Common myeloid progenitor, CD34-positive (primary cell): Measurements from ENCODE around the gene LYZL6.
A peak's percentile ranks its signal among the peaks of the same experiment; 100 is the strongest.
"Not testable (repeated sequence)": the region's sequence is repeated elsewhere in the genome, so short reads cannot be mapped to it uniquely, and the experiment has no call there.

Experiments
- CTCF ChIA-PET: fragments of 350-600 bp; sonication (Branson Sonifier 250); formaldehyde crosslinking; loops from one replicate; lab custom pipeline; 2021; ENCODE audit warnings: antibody characterized with exemption; lab: Charles Lee
- POLR2A ChIA-PET: fragments of 350-600 bp; sonication (Branson Sonifier 250); formaldehyde crosslinking; loops from one replicate; lab custom pipeline; 2021; ENCODE audit warnings: antibody characterized with exemption; lab: Charles Lee
- DNase-seq, 3 donors: peaks; one replicate each; pipeline versions ENCODE4 v3.0.0 to v3.0.0-alpha.2; 2013
- H3K27ac ChIP-seq, 2 experiments: 1 replicate in 1 of 2; 2 replicates in 1 of 2; pipeline ENCODE4 v1.7.0; 2013; ENCODE audit warnings: inconsistent platforms in 2 of 2, low read length in 2 of 2, mild to moderate bottlenecking in 2 of 2, low read depth in 1 of 2, moderate library complexity in 1 of 2; ENCODE audit not compliant: severe bottlenecking in 2 of 2, insufficient read depth in 1 of 2, poor library complexity in 1 of 2
- H3K27me3 ChIP-seq, 5 experiments: replicated peaks in 2 of 5; 1 replicate in 3 of 5; 2 replicates in 2 of 5; pipeline versions ENCODE4 v1.6.1 to v1.7.0; 2013; ENCODE audit warnings: low read length in 4 of 5, mild to moderate bottlenecking in 2 of 5, moderate library complexity in 2 of 5, inconsistent platforms in 1 of 5; ENCODE audit not compliant: insufficient read depth in 5 of 5, control insufficient read depth in 4 of 5
- H3K36me3 ChIP-seq, 4 experiments: 1 replicate in 2 of 4; 2 replicates in 2 of 4; pipeline versions ENCODE4 v1.6.1 to v1.7.0; 2013; ENCODE audit warnings: low read length in 3 of 4, control low read depth in 1 of 4, mild to moderate bottlenecking in 1 of 4; ENCODE audit not compliant: control insufficient read depth in 4 of 4, insufficient read depth in 4 of 4
- H3K4me1 ChIP-seq, 4 experiments: 1 replicate in 3 of 4; 2 replicates in 1 of 4; pipeline versions ENCODE4 v1.6.1 to v1.7.1; 2013; ENCODE audit warnings: low read length in 3 of 4, mild to moderate bottlenecking in 3 of 4, control low read depth in 1 of 4, inconsistent platforms in 1 of 4, moderate library complexity in 1 of 4; ENCODE audit not compliant: control insufficient read depth in 4 of 4, insufficient read depth in 4 of 4; ENCODE audit errors: control extremely low read depth in 1 of 4
- H3K4me3 ChIP-seq, 7 experiments: 1 replicate in 4 of 7; 2 replicates in 3 of 7; pipeline versions ENCODE4 v1.5.1 to v1.7.0; 2013; ENCODE audit warnings: mild to moderate bottlenecking in 7 of 7, low read length in 6 of 7, moderate library complexity in 6 of 7, inconsistent platforms in 2 of 7, low read depth in 2 of 7, control low read depth in 1 of 7; ENCODE audit not compliant: insufficient read depth in 4 of 7, control insufficient read depth in 1 of 7; ENCODE audit errors: extremely low read depth in 1 of 7
- H3K9me3 ChIP-seq, 5 experiments: 1 replicate in 4 of 5; 2 replicates in 1 of 5; pipeline versions ENCODE4 v1.6.1 to v1.7.1; 2013; ENCODE audit warnings: low read length in 4 of 5, mild to moderate bottlenecking in 2 of 5, inconsistent platforms in 1 of 5, low read depth in 1 of 5, moderate library complexity in 1 of 5; ENCODE audit not compliant: control insufficient read depth in 4 of 5, insufficient read depth in 2 of 5; ENCODE audit errors: control extremely low read depth in 1 of 5
- WGBS: methylation state at CpG from one replicate; pipeline ENCODE4 v1.1.5; 2013; ENCODE audit not compliant: insufficient coverage; 5-methylcytosine and 5-hydroxymethylcytosine counted together

Gene LYZL6

GRCh38 chr17:35949401-35949800, 5.9 kb upstream of the LYZL6 start:
- Histone ChIP-seq H3K9me3 (no peaks in the 10 kb centered on the region), H3K27ac (no peak overlapping the region), H3K4me3 (no peak overlapping the region), H3K36me3 (no peaks in the 10 kb centered on the region), H3K27me3 (peaks cover 0 to 3% (median 2%) of the 10 kb centered on the region in 5 experiments), H3K4me1 (peaks cover 0 to 6% (median 4%) of the 10 kb centered on the region in 4 experiments)
- ChIA-PET CTCF (interaction anchor here (0.7 to 2.4 kb wide), 3 partner anchors 9 to 199 kb away, joined by 5 to 6 read pairs (median 6); no protein-coding TSS in a partner anchor), POLR2A (no interaction called here)
- peak in 1 of 3 donors; percentile 21 for DNase-seq
- 100% methylated on average over 3 of the region's 3 CpGs for WGBS

- CTCF ChIA-PET = interaction anchor here (0.7 to 2.4 kb wide), 5 partner anchors 8 to 200 kb away, joined by 3 to 6 read pairs (median 3); no protein-coding TSS in a partner anchor
- POLR2A ChIA-PET = no interaction called here
- 98% methylated on average over 5 of the region's 7 CpGs for WGBS
Measured at GRCh38 chr17:35948092-35948491, 4.6 kb upstream of the LYZL6 start.

GRCh38 chr17:35947156-35947585, 3.7 kb upstream of the LYZL6 start:
- Histone ChIP-seq H3K4me1 (peaks cover 0 to 6% (median 4%) of the 10 kb centered on the region in 4 experiments), H3K9me3 (no peaks in the 10 kb centered on the region), H3K36me3 (no peaks in the 10 kb centered on the region), H3K4me3 (peak overlapping the region in 2 of 7 experiments; percentile 26 to 70), H3K27ac (no peak overlapping the region), H3K27me3 (peaks cover 0 to 1% (median 0%) of the 10 kb centered on the region in 5 experiments)
- POLR2A ChIA-PET = no interaction called here
- peak; percentile 69 to 84 (median 83) for DNase-seq
- WGBS = 7% methylated on average over 5 of the region's 12 CpGs
- CTCF ChIA-PET = interaction anchor here (0.6 to 2.4 kb wide), 5 partner anchors 11 to 1537 kb away, joined by 3 to 6 read pairs (median 3); no protein-coding TSS in a partner anchor

More at GRCh38 chr17:35948092-35948491, 4.6 kb upstream of the LYZL6 start:
- H3K27me3 ChIP-seq = peaks cover 0 to 1% (median 0%) of the 10 kb centered on the region in 5 experiments
- H3K9me3 ChIP-seq = no peaks in the 10 kb centered on the region
- no peak overlapping the region for H3K27ac ChIP-seq
- DNase-seq = no peak
- H3K4me1 ChIP-seq = peaks cover 0 to 6% (median 4%) of the 10 kb centered on the region in 4 experiments
- no peaks in the 10 kb centered on the region for H3K36me3 ChIP-seq
- no peak overlapping the region for H3K4me3 ChIP-seq

GRCh38 chr17:35944151-35944550, 638 bp upstream of the LYZL6 start:
- 96% methylated on average over 4 of the region's 4 CpGs for WGBS
- H3K27ac ChIP-seq = no peak overlapping the region
- POLR2A ChIA-PET = no interaction called here

GRCh38 chr17:35942588-35943186, 826 bp downstream of the LYZL6 start:
- DNase-seq = peak in 2 of 3 donors; percentile 11 to 33
- ChIA-PET POLR2A (interaction anchor here (0.5 kb wide), 1 partner anchor 102 kb away, joined by 3 read pairs; no protein-coding TSS in a partner anchor), CTCF (interaction anchor here (0.7 to 1.8 kb wide), 3 partner anchors 204 to 207 kb away, joined by 3 to 5 read pairs (median 4); no protein-coding TSS in a partner anchor)
- peaks cover 0 to 6% (median 4%) of the 10 kb centered on the region in 4 experiments for H3K4me1 ChIP-seq
- peaks cover 0 to 1% (median 0%) of the 10 kb centered on the region in 5 experiments for H3K27me3 ChIP-seq
- 65% methylated on average over 6 of the region's 9 CpGs for WGBS
- H3K36me3 ChIP-seq = no peaks in the 10 kb centered on the region
- no peaks in the 10 kb centered on the region for H3K9me3 ChIP-seq
- no peak overlapping the region for H3K4me3 ChIP-seq
- no peak overlapping the region for H3K27ac ChIP-seq

More at GRCh38 chr17:35944151-35944550, 638 bp upstream of the LYZL6 start:
- Histone ChIP-seq H3K4me1 (peaks cover 0 to 6% (median 4%) of the 10 kb centered on the region in 4 experiments), H3K36me3 (no peaks in the 10 kb centered on the region), H3K4me3 (no peak overlapping the region), H3K27me3 (peaks cover 0 to 1% (median 0%) of the 10 kb centered on the region in 5 experiments), H3K9me3 (no peaks in the 10 kb centered on the region)
- DNase-seq = no peak
- CTCF ChIA-PET = interaction anchor here (1.6 to 1.8 kb wide), 2 partner anchors 204 to 205 kb away, joined by 4 to 5 read pairs; no protein-coding TSS in a partner anchor

GRCh38 chr17:35938492-35938891, 5.0 kb downstream of the LYZL6 start:
- H3K27me3 ChIP-seq = not testable (repeated sequence)

GRCh38 chr17:35936063-35936462, 7.5 kb downstream of the LYZL6 start:
- 96% methylated on average over 3 of the region's 5 CpGs for WGBS
- CTCF ChIA-PET = no interaction called here
- no peak overlapping the region for H3K27ac ChIP-seq

More at GRCh38 chr17:35938492-35938891, 5.0 kb downstream of the LYZL6 start:
- H3K9me3 ChIP-seq, H3K4me1 ChIP-seq, DNase-seq, H3K4me3 ChIP-seq, H3K27ac ChIP-seq, H3K36me3 ChIP-seq, POLR2A ChIA-PET: not testable (repeated sequence)
- CTCF ChIA-PET = interaction anchor here (1.0 kb wide), 1 partner anchor 211 kb away, joined by 3 read pairs; no protein-coding TSS in a partner anchor
- no CpG with 5 or more reads among the region's 3 CpGs for WGBS

More at GRCh38 chr17:35936063-35936462, 7.5 kb downstream of the LYZL6 start:
- H3K9me3 ChIP-seq = no peaks in the 10 kb centered on the region
- H3K27me3 ChIP-seq = no peaks in the 10 kb centered on the region
- POLR2A ChIA-PET = no interaction called here
- no peaks in the 10 kb centered on the region for H3K36me3 ChIP-seq
- no peak overlapping the region for H3K4me3 ChIP-seq
- peaks cover 0 to under 1% (median 0%) of the 10 kb centered on the region in 4 experiments for H3K4me1 ChIP-seq
- DNase-seq = no peak
